ENCODE results near the gene SETD1B.

Gene SETD1B

DNA sequence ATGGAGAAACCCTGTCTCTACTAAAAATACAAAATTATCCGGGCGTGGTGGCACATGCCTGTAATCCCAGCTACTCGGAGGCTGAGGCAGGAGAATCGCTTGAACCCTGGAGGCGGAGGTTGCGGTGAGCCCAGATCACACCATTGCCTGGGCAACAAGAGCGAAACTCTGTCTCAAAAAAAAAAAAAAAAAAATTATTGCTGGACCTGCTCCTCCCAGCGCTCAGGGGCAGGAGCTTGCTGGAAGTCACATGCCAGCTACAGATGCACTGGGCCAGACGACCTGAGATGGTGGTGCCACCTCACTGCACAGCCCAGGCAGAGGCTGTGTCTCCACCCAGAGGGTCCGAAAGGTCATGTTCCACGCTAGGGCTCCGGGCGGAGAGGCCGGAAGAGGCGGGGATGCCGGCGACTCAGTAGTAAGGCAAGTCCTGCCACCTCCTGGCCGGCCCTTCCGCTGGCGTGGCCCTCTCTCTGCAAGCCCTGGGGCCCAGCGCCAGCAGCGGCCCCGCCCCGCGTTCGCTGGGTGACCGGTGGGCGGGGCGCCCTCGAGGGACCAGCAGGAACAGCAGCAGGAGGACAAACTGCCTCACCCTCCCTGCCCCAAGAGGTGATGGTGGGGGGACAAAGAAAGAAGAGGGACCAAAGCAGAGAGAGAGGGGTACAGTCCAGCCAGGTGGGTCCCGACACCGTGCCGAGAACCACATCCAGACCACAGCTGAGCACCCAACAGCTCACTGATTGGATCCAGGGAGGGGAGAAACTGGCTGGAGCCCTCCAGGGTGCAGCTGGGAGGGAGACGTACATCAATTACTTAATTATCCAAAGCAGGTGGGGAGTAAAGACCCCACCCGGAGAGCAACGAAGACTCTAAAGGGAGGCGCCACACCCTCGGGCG, 6.7 kb upstream of the SETD1B start:
- peak; percentile 92 to 94 for DNase-seq

DNA sequence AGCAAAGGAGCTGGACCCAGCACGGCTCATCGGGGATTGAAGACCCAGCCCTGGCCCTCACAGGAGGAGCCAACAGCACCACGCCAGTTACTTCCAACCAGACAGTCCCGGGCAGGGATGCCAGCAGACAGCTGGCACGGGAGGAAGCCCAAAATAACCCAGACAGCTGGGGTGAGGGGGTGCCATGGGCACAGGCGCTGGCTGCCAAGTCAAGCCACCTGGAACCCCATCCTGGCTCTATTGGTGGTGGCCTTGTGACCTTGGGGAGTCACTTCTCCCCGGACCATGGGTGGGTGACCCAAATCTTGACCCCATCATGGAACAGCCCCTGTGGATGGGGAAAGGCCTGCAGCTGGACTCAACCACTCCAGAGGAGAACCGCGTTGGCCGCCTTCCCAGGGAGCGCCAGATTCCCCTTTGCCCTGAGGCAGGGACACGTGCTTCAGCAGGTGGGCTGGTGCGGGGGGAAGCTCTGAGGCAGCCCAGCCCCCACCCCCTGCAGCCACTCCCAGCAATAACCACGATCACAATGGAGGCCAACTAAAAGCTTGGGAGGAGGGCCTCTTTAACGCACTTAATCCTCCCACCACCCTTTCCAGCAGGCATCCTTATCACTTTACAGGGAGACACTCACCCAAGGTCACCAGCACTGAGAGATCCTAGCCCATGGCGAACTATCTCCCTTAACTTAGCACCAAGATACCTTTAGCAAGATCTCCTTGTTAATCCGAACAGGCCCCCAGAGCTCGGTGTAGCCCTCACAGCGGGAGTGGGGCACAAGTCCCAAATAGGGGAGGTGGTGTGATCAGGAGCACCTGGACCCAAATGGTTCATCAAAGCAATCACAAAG, 5.6 kb upstream of the SETD1B start:
- DNase-seq = no peak

DNA sequence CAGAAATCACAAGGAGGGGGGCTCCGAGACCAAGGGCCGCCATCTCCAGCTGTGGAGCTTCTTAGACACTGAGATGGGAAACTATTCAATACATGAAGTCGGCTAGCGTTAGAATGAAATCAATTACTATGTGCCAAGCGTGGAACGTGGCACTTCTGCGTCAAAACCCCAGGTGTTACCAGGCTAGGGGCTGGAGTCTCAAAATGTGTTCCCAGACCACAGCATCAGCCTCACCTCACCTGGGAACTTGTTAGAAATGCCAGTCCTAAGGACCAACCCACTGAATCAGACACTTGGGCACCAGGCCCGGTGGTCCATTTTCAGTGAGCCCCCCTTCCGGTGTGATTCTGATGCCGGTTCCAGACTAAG, 5.0 kb upstream of the SETD1B start:
- DNase-seq = no peak

DNA sequence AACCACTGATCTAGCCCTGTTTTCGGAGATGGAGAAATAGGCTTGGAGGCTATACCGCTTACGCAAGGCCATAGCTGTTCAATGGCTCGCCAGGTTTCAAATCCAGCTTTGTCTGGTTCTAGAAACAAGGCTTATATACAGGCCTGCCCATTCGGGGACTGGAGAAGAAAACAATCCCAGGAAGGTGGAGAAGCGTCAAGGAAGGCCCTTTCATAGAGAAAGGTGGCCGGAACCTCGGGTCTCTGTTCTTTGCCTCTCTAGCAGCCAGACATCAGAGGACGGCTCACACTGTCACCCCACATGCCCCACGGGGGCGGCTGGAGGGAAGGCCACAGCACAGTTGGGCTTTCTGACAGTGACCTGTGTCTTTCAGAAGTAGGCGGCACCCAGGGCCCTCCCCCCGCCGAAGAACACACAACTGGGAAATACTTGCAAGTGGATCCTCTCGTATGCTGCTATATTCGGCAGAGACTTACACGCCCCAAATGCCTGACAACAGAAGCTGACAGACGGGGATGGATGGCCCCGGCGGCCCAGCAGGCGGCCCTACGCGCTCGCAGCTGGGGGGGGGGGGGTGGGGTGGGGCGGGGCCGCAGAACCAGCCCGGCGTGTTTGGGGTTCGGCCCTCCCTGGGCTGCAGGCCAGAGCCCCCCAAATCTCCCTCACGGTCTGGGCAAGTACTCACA, 4.5 kb upstream of the SETD1B start:
- peak; percentile 61 to 77 for DNase-seq

DNA sequence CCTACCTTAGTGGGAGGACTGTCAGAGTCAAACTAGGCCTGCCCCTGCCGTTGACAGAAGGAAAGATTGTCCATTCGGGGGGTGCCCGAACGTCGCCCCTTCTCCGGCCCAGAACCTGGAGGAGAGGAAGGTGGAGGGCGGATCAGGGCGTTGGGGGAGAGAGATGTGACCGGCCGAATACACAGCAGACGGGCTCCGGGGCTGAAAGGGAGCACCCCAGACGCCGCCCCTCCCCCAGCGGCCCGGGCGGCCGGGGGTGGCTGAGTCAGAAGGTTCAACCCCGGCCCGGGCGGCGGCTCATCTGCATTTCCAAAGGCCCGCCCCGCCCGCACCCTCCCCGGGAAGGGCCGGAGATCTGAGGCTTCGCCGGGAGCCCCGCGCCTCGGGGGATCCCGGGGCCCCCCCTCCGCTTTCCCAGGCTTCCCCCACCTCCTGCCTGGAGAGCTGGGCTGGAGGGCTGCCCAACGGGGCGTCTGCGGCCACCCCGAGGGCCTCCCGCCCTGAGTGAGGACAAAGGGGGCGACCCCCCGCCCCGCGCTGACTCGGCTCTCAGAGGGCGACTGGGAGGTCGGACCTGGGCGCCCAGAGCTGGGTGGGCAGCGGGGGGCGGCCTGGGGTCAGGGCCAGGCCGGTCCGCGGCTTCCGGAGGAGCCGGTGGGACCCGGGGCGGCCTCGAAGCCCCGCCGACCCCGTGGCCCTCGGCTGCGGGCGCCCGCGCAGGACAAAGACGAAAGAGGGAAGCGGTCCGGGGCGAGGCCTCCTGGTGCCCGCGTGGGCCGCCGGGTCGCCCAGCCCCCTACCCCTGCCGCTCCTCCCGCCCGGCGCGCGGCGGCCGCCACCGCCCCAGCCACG, 3.7 kb upstream of the SETD1B start:
- DNase-seq = peak; percentile 61 to 71

DNA sequence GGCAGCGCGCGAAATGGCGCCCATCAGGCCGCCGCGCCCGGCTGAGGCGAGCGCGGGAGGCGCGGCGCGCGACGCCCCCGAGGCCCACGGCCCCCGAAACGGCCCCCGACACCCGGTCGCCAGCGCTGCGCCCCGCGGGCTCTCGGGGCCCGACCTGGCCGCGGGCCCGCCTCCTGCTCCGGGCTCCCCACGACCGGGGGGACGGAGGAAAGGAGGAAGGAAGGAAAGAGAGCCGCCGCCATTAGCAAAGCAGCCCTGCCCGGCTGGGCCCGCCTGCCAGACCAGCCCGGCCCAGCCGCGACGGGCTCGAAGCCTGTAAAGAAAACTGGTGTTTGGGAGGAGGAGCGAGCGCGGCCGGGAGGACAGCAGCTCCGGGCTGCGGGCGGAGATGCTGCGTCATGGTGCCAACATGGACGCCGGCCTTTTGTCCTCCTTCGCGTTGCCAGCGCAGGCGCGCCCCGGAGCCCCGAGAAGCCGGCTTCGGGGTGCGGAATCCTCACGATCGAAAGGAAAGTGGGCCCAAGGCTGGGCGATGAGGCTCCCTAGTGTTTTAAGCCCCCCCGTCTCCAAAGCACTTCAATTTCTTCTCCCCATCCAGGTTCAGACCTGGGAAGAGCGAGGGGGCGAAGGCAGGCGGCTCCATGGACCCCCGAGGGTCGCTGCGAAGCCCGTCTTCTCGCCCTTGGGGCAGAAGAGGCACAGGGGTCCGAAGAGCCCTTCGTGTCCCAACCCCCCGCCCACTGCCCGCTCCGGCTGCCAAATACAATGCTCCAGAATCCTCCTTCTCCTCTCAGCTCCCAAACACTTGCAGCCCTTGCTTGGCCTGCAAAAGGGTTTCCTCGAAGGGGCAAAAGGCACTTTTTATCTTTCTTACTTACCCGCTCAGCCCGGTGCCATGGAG, 2.9 kb upstream of the SETD1B start:
- DNase-seq = peak in 1 of 2 experiments; percentile 43

DNA sequence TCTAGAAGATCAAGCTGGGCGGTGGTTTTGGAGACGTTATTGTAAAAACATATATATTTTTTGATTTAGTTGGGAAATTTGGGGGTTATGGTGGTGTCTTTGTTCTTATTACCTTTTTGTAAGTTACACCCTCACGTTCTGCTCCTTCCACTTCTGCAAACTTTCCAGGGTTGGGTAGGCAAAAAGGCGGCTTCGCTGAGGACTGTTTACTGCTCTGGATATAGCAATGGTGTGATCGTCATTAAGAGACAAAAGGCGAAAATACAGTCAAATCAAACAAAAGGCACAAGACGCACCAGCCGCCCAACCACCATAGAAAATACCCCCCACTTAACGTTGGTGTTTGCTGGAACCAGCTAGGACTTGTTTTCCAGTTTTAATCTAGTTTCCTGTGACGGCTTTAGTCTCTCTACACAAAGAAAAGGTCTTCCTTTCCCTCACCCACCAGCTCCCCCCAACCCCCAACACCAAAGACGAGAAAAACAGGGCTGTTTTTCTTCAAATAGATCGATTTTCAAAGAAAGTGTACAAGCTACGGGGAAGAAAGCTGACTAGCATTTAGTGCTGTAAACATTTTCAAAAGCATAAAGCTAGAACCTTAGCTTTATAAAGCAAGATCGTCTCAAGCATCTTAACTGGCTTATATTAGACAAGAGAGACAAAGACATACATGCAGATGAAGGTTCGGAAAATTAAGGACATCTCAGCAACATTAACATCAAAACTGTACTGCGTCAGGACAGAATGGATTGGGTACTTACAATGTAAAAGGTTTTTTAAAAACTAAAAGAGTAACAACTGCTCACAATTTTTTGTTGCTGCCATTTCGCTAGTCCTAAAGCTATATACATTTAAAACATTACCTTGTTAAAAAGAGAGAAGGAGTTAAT, 2.0 kb upstream of the SETD1B start:
- DNase-seq = peak in 1 of 2 experiments; percentile 57

DNA sequence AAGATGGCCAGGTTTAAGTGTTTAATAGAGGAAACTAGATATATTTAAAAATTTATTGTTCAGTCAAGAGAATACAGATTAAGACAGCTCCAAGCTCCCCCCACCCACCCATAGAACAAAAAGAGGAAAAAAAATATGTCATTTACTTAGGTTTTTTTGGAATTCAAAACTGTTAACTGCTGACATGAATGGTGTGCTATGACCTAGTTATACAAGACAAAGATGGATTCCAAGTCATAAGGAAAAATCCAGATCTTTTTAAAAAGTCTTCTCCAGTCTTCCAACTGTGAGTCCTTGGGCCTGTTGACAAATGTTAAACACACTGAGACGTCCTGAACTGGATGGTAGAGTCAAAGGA, 1.3 kb upstream of the SETD1B start:
- peak in 1 of 2 experiments; percentile 82 for DNase-seq

DNA sequence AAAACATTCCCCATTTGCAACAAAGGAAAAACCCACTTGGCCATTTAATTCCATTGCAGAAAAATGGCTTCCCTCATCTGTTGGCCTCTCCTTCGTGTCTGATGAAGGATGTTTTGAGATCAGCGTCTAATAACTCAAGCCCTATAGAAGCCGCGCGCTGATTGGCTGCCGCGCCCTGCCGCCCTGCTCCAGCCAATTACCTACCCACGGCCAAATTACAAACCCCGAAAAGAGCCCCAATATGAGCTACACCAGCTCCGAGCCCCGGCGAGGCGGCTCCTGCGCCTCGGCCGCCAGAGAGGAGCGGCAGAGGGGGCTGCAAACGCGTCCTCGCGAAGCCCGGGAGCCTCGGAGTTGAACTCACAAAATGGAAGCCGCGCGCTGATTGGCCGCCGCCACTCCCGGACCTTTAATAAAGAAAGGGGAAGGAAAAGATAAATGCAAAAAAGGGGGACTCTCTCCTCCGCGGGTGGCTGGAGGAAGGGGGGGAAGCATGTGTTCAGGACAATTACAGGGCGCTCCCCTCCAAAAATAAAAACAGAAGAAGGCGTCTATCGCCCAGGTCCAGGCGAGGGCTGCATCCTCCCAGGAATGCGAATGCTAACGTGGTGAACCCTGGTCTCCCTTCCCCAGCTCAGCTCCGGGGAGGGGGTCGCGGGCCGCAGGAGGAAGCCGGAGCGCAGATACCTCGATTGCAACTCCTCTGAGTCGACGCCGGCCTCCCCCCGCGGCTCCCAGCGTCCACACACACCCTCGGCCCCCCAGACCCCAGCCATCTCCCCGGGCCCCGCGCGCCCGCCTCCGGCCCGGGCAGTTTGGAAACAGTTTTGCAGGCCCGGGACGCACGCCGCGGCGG, 738 bp upstream of the SETD1B start:
- DNase-seq = peak; percentile 85 to 94

DNA sequence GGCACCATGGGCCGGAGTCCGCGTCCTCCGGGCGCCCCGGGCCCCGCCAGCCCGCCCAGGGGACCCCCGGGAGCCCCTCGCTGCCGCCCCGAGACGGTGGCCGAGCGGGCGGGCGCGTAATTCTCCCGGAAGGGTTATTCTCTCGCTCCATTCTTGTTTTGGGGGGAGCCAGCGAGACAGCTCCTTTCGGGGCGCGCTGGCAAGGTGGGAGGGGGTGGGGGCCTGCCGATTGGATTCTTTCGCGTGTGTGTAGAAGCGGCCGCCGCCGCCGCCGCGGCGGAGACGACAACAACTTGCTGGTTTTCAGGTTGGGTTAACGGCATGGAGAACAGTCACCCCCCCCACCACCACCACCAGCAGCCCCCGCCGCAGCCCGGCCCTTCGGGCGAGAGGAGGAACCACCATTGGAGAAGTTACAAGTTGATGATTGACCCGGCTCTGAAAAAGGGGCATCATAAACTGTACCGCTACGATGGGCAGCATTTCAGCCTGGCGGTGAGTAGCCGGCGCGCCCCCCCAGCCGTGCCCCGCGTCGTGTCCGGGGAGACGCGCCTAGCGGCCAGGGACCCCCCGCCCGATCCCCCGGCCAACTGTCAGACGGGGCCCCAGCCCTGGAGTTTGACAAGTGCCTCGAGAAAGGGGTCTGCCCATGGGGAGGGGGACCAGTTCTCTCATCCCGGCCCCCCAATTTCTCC, 755 bp downstream of the SETD1B start:
- DNase-seq = no peak

DNA sequence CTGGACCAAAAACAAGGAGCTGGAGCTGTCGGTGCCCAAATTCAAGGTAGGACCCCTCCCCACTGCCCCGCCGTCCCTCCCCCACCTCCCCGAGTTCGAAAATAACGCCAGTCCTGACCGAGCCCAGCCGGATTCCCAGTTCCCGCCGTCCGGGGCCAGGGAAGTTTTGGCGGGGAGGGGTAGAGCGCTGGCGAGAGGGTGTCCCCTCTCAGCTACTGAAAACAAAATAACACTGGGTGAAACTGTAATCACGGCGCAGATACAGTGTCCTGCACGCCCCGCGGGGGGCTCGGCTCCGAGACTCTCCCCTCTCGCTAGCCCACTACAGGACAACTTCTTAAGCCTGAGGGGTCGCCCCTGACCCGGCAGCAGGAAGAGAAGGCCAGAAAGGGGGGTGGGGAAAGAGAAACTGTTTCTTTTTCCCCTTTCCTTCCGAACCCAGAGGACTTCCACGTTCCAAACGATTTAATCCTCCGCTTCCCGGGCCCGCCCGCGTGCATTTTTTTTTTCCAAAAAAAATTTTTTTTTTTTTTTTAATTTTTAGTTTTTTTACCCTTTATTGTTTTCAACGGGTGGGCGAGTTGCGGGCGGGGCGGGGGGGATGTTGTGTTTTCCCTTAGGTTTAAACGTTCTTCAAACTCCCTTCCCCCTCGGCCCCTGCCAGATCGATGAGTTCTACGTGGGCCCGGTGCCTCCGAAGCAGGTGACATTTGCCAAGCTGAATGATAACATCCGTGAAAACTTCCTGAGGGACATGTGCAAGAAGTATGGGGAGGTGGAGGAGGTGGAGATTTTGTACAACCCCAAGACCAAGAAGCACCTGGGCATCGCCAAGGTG, 1.6 kb downstream of the SETD1B start:
- DNase-seq = peak in 1 of 2 experiments; percentile 21

DNA sequence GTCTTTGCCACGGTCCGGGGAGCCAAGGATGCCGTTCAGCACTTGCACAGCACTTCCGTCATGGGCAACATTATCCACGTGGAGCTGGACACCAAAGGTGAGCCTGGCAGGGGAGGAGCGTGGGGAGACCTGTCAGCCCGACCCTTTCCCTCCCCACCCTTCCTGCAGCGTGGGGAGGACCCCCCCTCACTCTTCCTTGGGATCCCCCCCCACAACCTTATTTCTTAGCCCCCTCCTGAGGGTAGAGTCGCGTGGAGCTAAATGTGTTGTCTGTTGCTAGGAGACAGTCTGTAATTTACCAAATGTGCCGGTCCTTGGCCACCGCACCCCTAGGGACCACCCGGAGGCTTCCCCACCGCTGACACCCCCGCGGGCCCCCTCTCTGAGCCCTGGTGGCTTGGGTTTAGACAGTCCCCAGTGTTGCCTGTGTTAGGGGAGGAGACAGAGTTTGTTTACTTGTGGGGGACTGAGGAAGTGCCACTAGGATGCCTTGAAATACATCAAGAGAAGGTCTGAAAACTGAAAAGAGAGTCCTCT, 2.3 kb downstream of the SETD1B start:
- no peak for DNase-seq

DNA sequence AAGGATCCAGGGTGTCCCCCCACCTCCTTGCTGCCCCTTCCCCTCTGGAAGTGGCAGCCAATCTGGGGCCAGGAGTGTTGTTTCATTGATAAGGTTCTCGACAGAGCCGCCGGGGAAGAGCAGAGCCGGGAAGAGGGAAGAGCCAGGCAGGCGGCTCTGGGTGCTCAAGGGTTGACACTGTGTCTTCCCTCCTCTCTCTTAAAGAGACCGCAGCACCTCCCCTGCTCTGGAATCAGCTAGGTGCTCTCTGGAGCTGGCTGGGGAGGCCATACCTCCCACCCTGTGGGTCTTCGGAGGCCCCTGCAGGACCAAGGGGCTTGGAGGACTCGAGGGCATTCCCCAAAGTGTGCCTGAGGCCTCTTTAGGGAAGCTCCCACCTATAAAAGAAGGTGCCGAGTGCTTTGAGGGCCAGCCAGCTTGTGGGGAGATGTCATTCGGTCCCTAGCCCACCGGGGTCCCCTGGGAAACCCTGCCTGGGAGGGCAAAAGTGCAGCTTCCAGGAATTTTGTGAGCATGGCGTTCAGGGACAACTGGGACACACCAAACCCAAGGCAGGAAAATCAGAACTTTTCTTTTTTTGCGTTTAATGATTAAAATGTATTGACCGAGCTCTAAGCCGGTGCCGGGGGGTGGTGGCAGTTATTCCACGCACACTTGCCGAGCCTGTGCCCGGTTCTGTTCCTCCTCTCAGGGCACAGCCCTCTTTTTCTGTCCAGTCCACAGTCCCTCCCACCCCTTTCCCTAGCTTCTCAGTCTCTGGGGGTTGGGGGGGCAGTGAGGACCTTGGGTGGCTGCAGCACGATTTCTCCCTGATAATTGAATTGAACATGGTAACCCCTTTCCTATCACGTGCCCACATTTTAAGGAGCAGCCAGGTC, 3.0 kb downstream of the SETD1B start:
- DNase-seq = no peak

DNA sequence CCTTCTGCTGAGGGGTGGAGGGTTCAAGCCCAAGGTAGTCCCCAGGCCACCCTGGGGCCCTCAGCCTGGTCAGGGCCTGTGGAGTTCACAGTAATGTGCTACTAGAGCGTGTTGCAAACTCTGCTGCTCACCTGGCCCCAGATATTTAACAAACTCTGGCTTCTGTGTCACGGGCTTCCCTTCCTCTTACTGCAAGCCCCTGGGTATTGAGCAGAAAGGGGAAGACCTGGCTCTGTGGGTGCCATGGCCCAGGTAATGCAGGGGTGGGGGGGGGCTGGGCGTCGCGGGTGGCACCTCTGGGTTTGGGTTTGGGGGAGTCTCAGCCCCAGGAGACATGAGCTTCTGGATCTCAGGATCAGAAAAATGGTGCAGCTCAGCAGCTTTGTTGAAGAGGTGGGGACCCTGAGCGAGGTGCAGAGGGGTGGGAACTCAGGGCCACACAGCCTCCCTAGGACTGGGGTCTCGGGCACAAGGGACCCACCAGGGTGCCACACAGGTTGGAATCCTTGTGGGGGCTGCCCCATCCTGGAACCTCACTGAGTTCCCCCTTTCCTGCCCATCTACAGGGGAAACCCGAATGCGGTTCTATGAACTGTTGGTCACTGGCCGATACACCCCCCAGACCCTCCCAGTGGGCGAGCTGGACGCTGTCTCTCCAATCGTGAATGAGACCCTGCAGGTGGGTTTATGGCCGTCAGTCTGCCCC, 4.0 kb downstream of the SETD1B start:
- DNase-seq = no peak

DNA sequence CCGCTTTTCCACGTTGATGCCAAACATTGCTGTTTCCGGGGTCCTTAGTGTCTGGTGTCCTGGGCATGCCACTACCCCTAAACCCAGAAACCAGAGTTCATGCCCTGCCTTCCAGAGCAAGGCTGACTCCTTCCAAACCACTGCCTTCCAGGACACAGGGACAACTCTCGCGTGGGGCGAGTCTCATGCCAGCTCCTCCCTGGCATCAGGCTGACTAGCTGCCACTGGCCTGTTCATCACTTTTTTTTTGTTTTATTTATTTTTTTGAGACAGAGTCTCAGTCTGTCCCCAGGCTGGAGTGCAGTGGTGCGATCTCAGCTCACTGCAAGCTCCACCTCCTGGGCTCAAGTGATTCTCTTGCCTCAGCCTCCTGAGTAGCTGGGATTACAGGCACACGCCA, 4.8 kb downstream of the SETD1B start:
- DNase-seq = no peak

DNA sequence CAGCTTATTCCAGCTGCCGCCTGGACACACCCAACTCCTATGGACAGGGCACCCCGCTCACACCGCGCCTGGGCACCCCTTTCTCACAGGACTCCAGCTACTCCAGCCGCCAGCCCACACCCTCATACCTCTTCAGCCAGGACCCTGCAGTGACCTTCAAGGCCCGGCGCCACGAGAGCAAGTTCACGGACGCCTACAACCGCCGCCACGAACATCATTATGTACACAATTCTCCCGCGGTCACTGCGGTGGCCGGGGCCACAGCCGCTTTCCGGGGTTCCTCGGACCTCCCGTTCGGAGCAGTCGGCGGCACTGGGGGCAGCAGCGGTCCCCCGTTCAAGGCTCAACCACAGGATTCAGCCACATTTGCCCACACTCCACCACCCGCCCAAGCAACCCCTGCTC, 5.9 kb downstream of the SETD1B start:
- no peak for DNase-seq
